ENCODE measurements around the gene OGFOD3. TPM values are rescaled to one million over a fixed set of nuclear protein-coding genes. Genes with fewer than 3 reads are reported as not detected.

Gene OGFOD3
- total RNA-seq, 1 experiment from 2014 or later = 53.6 TPM

DNA sequence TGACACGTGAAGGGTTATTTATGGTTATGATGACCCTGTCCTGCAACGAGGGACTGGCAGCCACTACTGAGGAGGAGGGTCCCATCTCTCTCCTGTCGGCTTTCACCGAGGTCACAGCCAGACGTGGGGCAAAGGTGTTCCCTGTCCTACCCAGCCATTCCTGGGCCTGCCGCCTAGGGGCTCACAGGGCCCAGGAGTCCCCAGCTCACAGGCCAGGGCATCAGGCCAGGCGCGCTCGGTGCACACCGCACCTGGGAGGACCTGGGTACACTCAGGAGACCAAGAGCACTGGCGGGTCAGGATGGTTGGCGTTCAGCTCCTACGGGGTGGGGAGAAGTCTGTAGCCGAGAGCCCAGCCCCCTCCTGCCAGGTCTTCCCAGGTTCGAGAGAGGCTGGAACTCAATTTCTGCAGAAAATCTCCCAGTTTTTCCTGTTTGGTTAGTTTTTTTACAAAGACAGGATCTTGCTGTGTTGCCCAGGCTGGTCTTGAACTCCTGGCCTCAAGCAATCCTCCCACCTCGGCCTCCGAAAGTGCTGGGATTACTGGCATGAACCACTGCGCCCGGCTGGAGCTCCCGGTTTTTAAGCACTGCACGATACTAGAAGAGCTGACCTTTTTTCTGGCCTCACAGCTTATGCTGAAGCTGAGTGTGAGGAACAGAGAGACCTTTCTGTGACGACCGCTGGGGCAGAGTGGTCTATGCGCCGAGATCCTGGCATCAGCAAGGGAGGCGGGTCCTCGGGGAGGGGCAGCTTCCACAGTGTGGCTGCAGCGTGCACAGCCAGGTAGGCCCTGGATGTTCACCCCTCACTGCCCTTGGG is 24.5 kb upstream of the OGFOD3 start:
- DNase-seq (ENCODE audit: low read depth, low spot score) (no peak), ATAC-seq (no peak)
- TF ChIP-seq, protein P1, sequence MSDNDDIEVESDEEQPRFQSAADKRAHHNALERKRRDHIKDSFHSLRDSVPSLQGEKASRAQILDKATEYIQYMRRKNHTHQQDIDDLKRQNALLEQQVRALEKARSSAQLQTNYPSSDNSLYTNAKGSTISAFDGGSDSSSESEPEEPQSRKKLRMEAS (IDR thresholded peaks at IDR 0.05) = no peak
- TF ChIP-seq SP1 (IDR thresholded peaks at IDR 0.05; ENCODE audit: low read depth) (no peak), TCF7L2 (IDR thresholded peaks at IDR 0.05; ENCODE audit: borderline replicate concordance, extremely low read depth, insufficient read depth, insufficient read length) (no peak), RAD21 (IDR thresholded peaks at IDR 0.05; ENCODE audit: low read depth) (no peak), SIN3A (IDR thresholded peaks at IDR 0.05; ENCODE audit: low read depth) (no peak), SRF (IDR thresholded peaks at IDR 0.05; ENCODE audit: low read depth) (no peak), ZFX (IDR thresholded peaks at IDR 0.05) (no peak), CBX3 (IDR thresholded peaks at IDR 0.05; ENCODE audit: low read depth) (no peak), ZNF274 (IDR thresholded peaks at IDR 0.05; ENCODE audit: low read depth, low read length) (no peak), ELF1 (IDR thresholded peaks at IDR 0.05; ENCODE audit: borderline replicate concordance, low read depth) (no peak), JUND (IDR thresholded peaks at IDR 0.05) (no peak), EGR1 (IDR thresholded peaks at IDR 0.05; ENCODE audit: low read depth) (no peak), POLR2A (IDR thresholded peaks at IDR 0.05; ENCODE audit: borderline replicate concordance, extremely low read depth, insufficient read depth, insufficient read length) (no peak), FOSL1 (IDR thresholded peaks at IDR 0.05; ENCODE audit: low read depth) (no peak), EZH2 (IDR thresholded peaks at IDR 0.05) (no peak), POLR2AphosphoS5 (IDR thresholded peaks at IDR 0.05; ENCODE audit: low read depth, low read length) (no peak)
- TF ChIP-seq, protein P2, sequence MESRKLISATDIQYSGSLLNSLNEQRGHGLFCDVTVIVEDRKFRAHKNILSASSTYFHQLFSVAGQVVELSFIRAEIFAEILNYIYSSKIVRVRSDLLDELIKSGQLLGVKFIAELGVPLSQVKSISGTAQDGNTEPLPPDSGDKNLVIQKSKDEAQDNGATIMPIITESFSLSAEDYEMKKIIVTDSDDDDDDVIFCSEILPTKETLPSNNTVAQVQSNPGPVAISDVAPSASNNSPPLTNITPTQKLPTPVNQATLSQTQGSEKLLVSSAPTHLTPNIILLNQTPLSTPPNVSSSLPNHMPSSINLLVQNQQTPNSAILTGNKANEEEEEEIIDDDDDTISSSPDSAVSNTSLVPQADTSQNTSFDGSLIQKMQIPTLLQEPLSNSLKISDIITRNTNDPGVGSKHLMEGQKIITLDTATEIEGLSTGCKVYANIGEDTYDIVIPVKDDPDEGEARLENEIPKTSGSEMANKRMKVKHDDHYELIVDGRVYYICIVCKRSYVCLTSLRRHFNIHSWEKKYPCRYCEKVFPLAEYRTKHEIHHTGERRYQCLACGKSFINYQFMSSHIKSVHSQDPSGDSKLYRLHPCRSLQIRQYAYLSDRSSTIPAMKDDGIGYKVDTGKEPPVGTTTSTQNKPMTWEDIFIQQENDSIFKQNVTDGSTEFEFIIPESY (IDR thresholded peaks at IDR 0.05; ENCODE audit: extremely low read depth, insufficient replicate concordance, low read length) = no peak
- TF ChIP-seq, protein P3, sequence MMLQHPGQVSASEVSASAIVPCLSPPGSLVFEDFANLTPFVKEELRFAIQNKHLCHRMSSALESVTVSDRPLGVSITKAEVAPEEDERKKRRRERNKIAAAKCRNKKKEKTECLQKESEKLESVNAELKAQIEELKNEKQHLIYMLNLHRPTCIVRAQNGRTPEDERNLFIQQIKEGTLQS (IDR thresholded peaks at IDR 0.05) = no peak
- TF ChIP-seq, protein P4, sequence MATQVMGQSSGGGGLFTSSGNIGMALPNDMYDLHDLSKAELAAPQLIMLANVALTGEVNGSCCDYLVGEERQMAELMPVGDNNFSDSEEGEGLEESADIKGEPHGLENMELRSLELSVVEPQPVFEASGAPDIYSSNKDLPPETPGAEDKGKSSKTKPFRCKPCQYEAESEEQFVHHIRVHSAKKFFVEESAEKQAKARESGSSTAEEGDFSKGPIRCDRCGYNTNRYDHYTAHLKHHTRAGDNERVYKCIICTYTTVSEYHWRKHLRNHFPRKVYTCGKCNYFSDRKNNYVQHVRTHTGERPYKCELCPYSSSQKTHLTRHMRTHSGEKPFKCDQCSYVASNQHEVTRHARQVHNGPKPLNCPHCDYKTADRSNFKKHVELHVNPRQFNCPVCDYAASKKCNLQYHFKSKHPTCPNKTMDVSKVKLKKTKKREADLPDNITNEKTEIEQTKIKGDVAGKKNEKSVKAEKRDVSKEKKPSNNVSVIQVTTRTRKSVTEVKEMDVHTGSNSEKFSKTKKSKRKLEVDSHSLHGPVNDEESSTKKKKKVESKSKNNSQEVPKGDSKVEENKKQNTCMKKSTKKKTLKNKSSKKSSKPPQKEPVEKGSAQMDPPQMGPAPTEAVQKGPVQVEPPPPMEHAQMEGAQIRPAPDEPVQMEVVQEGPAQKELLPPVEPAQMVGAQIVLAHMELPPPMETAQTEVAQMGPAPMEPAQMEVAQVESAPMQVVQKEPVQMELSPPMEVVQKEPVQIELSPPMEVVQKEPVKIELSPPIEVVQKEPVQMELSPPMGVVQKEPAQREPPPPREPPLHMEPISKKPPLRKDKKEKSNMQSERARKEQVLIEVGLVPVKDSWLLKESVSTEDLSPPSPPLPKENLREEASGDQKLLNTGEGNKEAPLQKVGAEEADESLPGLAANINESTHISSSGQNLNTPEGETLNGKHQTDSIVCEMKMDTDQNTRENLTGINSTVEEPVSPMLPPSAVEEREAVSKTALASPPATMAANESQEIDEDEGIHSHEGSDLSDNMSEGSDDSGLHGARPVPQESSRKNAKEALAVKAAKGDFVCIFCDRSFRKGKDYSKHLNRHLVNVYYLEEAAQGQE (IDR thresholded peaks at IDR 0.05; ENCODE audit: low read depth) = no peak
- TF ChIP-seq, protein P5, sequence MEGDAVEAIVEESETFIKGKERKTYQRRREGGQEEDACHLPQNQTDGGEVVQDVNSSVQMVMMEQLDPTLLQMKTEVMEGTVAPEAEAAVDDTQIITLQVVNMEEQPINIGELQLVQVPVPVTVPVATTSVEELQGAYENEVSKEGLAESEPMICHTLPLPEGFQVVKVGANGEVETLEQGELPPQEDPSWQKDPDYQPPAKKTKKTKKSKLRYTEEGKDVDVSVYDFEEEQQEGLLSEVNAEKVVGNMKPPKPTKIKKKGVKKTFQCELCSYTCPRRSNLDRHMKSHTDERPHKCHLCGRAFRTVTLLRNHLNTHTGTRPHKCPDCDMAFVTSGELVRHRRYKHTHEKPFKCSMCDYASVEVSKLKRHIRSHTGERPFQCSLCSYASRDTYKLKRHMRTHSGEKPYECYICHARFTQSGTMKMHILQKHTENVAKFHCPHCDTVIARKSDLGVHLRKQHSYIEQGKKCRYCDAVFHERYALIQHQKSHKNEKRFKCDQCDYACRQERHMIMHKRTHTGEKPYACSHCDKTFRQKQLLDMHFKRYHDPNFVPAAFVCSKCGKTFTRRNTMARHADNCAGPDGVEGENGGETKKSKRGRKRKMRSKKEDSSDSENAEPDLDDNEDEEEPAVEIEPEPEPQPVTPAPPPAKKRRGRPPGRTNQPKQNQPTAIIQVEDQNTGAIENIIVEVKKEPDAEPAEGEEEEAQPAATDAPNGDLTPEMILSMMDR (IDR thresholded peaks at IDR 0.05 in 2 of 3, conservative IDR thresholded peaks at IDR 0.05 in 1 of 3; ENCODE audit: borderline replicate concordance in 1 of 3, insufficient read depth in 1 of 3, low read depth in 2 of 3, low read length in 2 of 3) = no peak
- H3K4me3 ChIP-seq (replicated peaks in 1 of 2; ENCODE audit: low read depth in 1 of 2, low read length in 2 of 2) = no peak overlapping the region
- ChIA-PET POLR2A (no interaction called here), CTCF (no interaction called here), RAD21 (ENCODE audit: low non-redundant PET in 1 of 2, low total read pairs in 2 of 2, uncharacterized antibody in 2 of 2, unreplicated experiment in 2 of 2) (no interaction called here)
- BruUV-seq (replicated peaks) = TSS peak; percentile 33
- H3K36me3 ChIP-seq (ENCODE audit: control insufficient read depth in 1 of 2, insufficient read depth in 2 of 2, low read length in 2 of 2) = peaks cover 0 to 15% of the 10 kb centered on the region in 2 experiments; a peak in 1 of 4 replicates
- no peaks in the 10 kb centered on the region for H4K20me1 ChIP-seq (ENCODE audit: insufficient read depth)
- H3K4me2 ChIP-seq (ENCODE audit: low read length) = no peak overlapping the region
- intact Hi-C loops (cut with micrococcal nuclease) = no loop called here
- H3K4me1 ChIP-seq (ENCODE audit: control insufficient read depth in 1 of 2, insufficient read depth in 2 of 2, low read length in 2 of 2) = no peaks in the 10 kb centered on the region
- no peak overlapping the region for H3K9ac ChIP-seq (ENCODE audit: low read length)
- H3K27ac ChIP-seq (ENCODE audit: low read depth, low read length) = no peak overlapping the region
- no peaks in the 10 kb centered on the region for H3K27me3 ChIP-seq (ENCODE audit: insufficient read depth, low read length)
- no peaks in the 10 kb centered on the region for H3K9me3 ChIP-seq (ENCODE audit: control insufficient read depth in 1 of 2, insufficient read depth in 1 of 2, low read depth in 1 of 2, low read length in 2 of 2)
- H2AFZ ChIP-seq (ENCODE audit: low read depth, low read length, poor library complexity, severe bottlenecking) = no peak overlapping the region
- no peaks in the 10 kb centered on the region for H3K79me2 ChIP-seq (ENCODE audit: insufficient read depth, low read length)
- H3K9me2 ChIP-seq (ENCODE audit: insufficient read depth) = no peaks in the 10 kb centered on the region

Data from HCT116 (cell line).